NT2/D1 (cell line): ENCODE data around the gene KCNN3.

ENCODE experiments used
- DNase-seq: peaks from one replicate; pipeline ENCODE4 v3.0.0-alpha.2; 2011; ENCODE audit warnings: low read depth, low spot score
- H3K27me3 ChIP-seq: 2 replicates; pipeline ENCODE4 v1.6.0; 2011; ENCODE audit warnings: mild to moderate bottlenecking; ENCODE audit not compliant: insufficient read length, insufficient read depth
- H3K36me3 ChIP-seq: 2 replicates; pipeline ENCODE4 v1.6.1; 2011; ENCODE audit warnings: mild to moderate bottlenecking, low read length, mixed read lengths; ENCODE audit not compliant: insufficient read depth, insufficient read length
- H3K4me1 ChIP-seq: 2 replicates; pipeline ENCODE4 v1.5.1; 2011; ENCODE audit not compliant: insufficient read depth, insufficient read length
- H3K4me3 ChIP-seq: 2 replicates; pipeline ENCODE4 v1.5.1; 2011; ENCODE audit warnings: low read depth; ENCODE audit not compliant: insufficient read length
- H3K9ac ChIP-seq: 2 replicates; pipeline ENCODE4 v1.6.0; 2011; ENCODE audit warnings: low read depth; ENCODE audit not compliant: insufficient read length
- H3K9me3 ChIP-seq: 2 replicates; pipeline ENCODE4 v1.5.1; 2011; ENCODE audit warnings: mild to moderate bottlenecking, low read length; ENCODE audit not compliant: insufficient read depth
- SUZ12 ChIP-seq: IDR thresholded peaks from 2 replicates; pipeline ENCODE4 v1.6.1; 2011; ENCODE audit not compliant: insufficient read length, insufficient read depth; ENCODE audit errors: extremely low read depth
- YY1 ChIP-seq: IDR thresholded peaks from 2 replicates; pipeline ENCODE4 v1.6.1; 2011; ENCODE audit not compliant: insufficient read length, insufficient read depth
- ZNF274 ChIP-seq: IDR thresholded peaks from 2 replicates; pipeline ENCODE4 v1.6.1; 2011; ENCODE audit warnings: mild to moderate bottlenecking, low read depth, low read length

The KCNN3 gene

DNA sequence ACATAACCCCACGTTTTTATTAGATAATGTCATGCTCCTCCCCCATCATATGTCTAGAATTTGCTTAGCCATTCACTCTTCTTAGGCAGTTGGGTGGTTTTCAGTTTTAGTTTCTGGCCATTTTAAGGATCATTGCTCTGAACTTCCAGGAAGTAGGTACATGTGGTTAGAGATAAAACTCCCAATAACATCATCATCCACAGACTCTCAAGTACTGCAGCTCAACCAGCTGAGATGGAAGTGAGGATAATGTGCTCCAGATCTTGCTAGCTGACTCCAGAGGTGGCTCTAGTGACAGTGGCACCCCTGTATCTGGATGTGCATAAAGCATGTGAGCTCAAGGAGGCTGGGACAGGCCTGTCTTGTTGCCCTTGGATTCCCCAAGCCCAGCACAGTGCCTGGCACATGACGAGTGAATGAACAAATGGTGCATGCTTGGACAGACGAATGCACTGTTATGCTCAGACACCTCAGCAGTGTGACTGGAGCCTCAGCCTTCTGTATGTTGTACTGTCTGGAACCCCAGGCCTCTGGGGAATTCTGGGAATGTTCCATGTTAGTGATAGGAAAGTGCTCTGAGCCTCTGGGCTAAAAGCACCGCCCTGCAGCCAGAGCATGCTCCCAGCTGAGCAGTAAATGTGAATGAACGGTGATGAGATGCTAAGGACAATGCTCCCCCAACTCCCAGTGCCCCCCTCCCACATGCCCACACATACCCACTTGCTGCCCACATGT is 16.4 kb upstream of the KCNN3 start:
- Histone ChIP-seq H3K4me3 (no peak overlapping the region), H3K9ac (no peak overlapping the region), H3K27me3 (no peaks in the 10 kb centered on the region), H3K4me1 (no peaks in the 10 kb centered on the region), H3K9me3 (no peaks in the 10 kb centered on the region), H3K36me3 (no peaks in the 10 kb centered on the region)
- DNase-seq: no peak
- no peak for TF ChIP-seq ZNF274
- TF ChIP-seq YY1: no peak
- no peak for TF ChIP-seq SUZ12

DNA sequence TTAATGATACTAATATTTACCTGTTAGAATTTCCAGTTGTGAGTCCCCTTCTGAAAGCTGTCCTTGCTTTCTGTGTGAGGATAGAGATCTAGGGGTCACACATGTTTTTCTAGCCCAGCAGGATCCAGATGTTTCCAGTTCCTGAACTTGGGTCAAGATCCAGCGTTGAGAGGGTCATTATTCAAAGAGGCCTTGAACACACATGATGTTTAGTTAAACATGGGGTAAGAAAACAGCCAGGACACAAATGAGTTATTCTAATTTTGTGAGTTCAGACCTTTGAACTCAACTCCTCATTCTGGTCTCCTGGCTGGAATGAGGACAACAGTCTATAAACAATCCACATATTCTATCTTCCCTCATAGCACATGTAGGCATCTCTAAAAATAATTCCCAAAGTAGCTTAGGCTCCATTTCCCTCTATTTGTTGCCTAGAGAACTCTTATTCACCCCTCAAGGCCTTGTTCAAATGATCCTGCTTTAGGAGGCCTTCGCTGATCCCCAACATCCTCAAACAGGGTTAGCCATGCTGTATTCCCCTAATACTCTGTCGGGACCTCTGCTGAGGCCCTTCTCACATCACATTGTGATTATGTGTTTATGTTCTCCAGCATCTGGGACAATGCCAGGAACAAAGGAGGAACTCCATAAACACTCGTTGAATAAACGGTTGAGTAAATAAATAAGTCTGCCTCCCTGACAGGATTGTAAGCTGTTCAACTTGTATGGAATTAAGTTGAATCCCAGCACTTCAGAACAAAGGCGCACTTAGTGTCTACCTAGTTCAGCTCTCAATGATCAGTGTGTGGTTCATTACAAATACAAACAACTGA is 15.0 kb upstream of the KCNN3 start:
- Histone ChIP-seq H3K27me3 (no peaks in the 10 kb centered on the region), H3K9ac (no peak overlapping the region), H3K36me3 (no peaks in the 10 kb centered on the region), H3K9me3 (no peaks in the 10 kb centered on the region), H3K4me3 (no peak overlapping the region), H3K4me1 (no peaks in the 10 kb centered on the region)
- TF ChIP-seq SUZ12: no peak
- TF ChIP-seq YY1: no peak
- no peak for TF ChIP-seq ZNF274
- no peak for DNase-seq

GRCh38 chr1:154883919-154884868 is 14.1 kb upstream of the KCNN3 start:
- no peaks in the 10 kb centered on the region for H3K9me3 ChIP-seq
- no peaks in the 10 kb centered on the region for H3K27me3 ChIP-seq
- H3K4me1 ChIP-seq: no peaks in the 10 kb centered on the region
- no peak for TF ChIP-seq YY1
- TF ChIP-seq ZNF274: no peak
- no peak for TF ChIP-seq SUZ12
- no peak overlapping the region for H3K9ac ChIP-seq
- H3K36me3 ChIP-seq: no peaks in the 10 kb centered on the region
- no peak for DNase-seq
- no peak overlapping the region for H3K4me3 ChIP-seq

- DNase-seq: no peak
Observed at GRCh38 chr1:154881820-154882535, 11.9 kb upstream of the KCNN3 start.

DNA sequence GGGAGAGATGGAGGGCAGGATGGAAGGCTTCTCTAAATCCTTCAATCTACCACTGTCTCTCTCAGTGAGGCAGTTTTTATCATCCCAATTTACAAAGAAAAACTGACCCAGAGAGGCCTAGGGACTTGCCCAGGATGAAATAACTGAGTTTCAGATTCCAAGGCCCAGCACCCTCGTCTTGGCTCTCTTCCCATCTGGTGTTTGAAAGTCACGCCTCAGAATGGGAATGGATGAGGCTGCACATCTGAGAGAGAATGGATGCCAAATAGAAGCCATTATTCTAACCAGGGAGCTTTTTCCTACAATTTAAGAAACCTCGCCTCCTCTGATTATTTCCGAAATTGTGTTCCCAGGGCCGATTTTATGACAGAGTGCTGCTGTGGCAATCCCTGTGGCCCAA is 10.6 kb upstream of the KCNN3 start:
- Histone ChIP-seq H3K9ac (no peak overlapping the region), H3K27me3 (no peaks in the 10 kb centered on the region), H3K36me3 (no peaks in the 10 kb centered on the region), H3K9me3 (no peaks in the 10 kb centered on the region), H3K4me1 (no peaks in the 10 kb centered on the region), H3K4me3 (no peak overlapping the region)
- DNase-seq: no peak
- no peak for TF ChIP-seq ZNF274
- no peak for TF ChIP-seq YY1
- no peak for TF ChIP-seq SUZ12

More at GRCh38 chr1:154881820-154882535, 11.9 kb upstream of the KCNN3 start:
- no peaks in the 10 kb centered on the region for H3K36me3 ChIP-seq
- H3K9me3 ChIP-seq: no peaks in the 10 kb centered on the region
- no peaks in the 10 kb centered on the region for H3K4me1 ChIP-seq
- H3K27me3 ChIP-seq: no peaks in the 10 kb centered on the region
- TF ChIP-seq SUZ12 (no peak), ZNF274 (no peak), YY1 (no peak)
- H3K9ac ChIP-seq: no peak overlapping the region
- H3K4me3 ChIP-seq: no peak overlapping the region

DNA sequence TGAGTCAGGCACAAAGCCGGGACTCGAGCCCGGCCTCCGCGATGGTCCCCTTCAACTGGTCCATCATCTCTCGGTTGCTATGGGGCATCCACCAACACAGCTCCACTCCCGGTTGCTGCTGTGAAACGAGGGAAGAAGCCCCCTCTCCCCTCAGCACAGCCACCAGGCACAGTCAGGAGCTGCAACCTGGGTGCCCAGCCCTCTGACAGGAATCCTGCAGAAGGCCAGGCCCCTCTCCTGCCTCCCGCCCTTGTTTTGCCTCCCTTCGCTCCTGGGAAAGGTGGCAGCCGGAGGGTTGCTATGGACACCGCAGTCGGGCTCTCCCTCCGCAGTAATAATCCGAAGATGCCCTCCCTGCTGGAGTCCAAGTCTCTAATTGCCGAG is 8.9 kb upstream of the KCNN3 start:
- no peaks in the 10 kb centered on the region for H3K27me3 ChIP-seq
- no peaks in the 10 kb centered on the region for H3K4me1 ChIP-seq
- TF ChIP-seq YY1 (no peak), ZNF274 (no peak), SUZ12 (no peak)
- H3K9ac ChIP-seq: peak overlapping the region; percentile 13
- H3K9me3 ChIP-seq: no peaks in the 10 kb centered on the region
- DNase-seq: no peak
- no peaks in the 10 kb centered on the region for H3K36me3 ChIP-seq
- H3K4me3 ChIP-seq: no peak overlapping the region
